Neural progenitor cell (in vitro differentiated cells): Measurements from ENCODE around the gene TNS3.

Source experiments
- EZH2 ChIP-seq: fragments of 200-600 bp; sonication (generic); IDR thresholded peaks from 2 replicates; pipeline ENCODE4 v1.6.1; 2017; ENCODE audit warnings: antibody characterized with exemption, mild to moderate bottlenecking, moderate library complexity
- TF ChIP-seq, protein P1 (sequence below): fragments of 200-600 bp; sonication (generic); IDR thresholded peaks from 2 replicates; pipeline ENCODE4 v1.5.1; 2017; ENCODE audit warnings: antibody characterized with exemption, mild to moderate bottlenecking

DNA sequence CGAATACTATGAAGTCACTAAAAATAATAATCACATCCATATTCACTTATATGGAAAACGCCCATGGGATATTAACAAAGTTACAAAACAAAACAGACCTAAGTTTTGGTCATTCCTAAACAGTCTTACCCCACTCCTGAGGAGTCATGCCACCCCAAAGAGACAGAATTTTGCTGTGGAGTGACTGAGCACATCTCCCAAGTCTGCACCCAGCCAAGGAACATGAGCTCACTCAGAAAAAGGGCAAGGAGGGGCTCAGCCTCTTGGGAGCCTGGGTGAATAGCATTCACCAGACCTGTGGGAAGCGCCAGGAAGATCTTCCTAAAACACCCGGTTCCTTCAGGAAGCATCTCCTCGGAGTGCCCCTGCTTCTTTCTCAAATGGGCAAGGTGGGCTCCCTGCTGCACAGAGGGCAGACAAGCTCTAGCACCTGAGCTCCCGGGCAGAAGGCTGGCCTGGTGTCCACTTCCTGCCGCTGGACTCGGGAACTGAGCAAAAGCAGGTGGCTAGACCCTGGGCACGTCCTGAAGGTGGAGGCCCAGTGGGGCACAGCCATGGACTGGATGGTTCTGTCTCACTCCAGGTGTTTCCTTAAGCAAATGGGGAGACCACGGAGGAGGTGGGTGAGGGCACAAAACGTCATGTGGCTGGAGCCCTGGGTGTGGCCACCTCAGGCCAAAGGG lies 31.0 kb downstream of the TNS3 start:
- TF ChIP-seq, protein P1, sequence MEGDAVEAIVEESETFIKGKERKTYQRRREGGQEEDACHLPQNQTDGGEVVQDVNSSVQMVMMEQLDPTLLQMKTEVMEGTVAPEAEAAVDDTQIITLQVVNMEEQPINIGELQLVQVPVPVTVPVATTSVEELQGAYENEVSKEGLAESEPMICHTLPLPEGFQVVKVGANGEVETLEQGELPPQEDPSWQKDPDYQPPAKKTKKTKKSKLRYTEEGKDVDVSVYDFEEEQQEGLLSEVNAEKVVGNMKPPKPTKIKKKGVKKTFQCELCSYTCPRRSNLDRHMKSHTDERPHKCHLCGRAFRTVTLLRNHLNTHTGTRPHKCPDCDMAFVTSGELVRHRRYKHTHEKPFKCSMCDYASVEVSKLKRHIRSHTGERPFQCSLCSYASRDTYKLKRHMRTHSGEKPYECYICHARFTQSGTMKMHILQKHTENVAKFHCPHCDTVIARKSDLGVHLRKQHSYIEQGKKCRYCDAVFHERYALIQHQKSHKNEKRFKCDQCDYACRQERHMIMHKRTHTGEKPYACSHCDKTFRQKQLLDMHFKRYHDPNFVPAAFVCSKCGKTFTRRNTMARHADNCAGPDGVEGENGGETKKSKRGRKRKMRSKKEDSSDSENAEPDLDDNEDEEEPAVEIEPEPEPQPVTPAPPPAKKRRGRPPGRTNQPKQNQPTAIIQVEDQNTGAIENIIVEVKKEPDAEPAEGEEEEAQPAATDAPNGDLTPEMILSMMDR: no peak
- TF ChIP-seq EZH2: no peak
